SK-N-SH (cell line): Measurements from ENCODE around the gene DNAH6.

Experiments
- EZH2phosphoT487 ChIP-seq: fragments of 200-600 bp; sonication (generic); IDR thresholded peaks from 2 replicates; pipeline ENCODE4 v1.6.1; 2017; ENCODE audit warnings: low read depth, mixed run types, mild to moderate bottlenecking, antibody characterized with exemption, moderate library complexity, borderline replicate concordance
- GABPA ChIP-seq: IDR thresholded peaks from 2 replicates; pipeline ENCODE4 v1.4.0; 2012; ENCODE audit warnings: low read depth, mild to moderate bottlenecking
- JUND ChIP-seq: IDR thresholded peaks from 2 replicates; pipeline ENCODE4 v1.4.0; 2012
- MEF2A ChIP-seq: IDR thresholded peaks from 2 replicates; pipeline ENCODE4 v1.4.0; 2012; ENCODE audit warnings: low read depth, borderline replicate concordance
- POLR2AphosphoS5 ChIP-seq: IDR thresholded peaks from 2 replicates; pipeline ENCODE4 v1.6.1; 2012; ENCODE audit warnings: low read depth, low read length
- SMC3 ChIP-seq: IDR thresholded peaks from 2 replicates; pipeline ENCODE4 v1.6.1; 2012; ENCODE audit warnings: low read depth, low read length, improper control_type of control experiment
- TF ChIP-seq, protein P1 (sequence below): fragments of 200-600 bp; sonication (generic); IDR thresholded peaks from 2 replicates; pipeline ENCODE4 v1.6.1; 2017; ENCODE audit warnings: antibody characterized with exemption, mild to moderate bottlenecking, moderate library complexity
- TF ChIP-seq, protein P2 (sequence below): IDR thresholded peaks from 2 replicates; pipeline ENCODE4 v1.6.1; 2012; ENCODE audit warnings: mild to moderate bottlenecking, low read depth, low read length, moderate library complexity
- TF ChIP-seq, protein P3 (sequence below): IDR thresholded peaks from 2 replicates; pipeline ENCODE4 v1.4.0; 2012; ENCODE audit warnings: low read depth, borderline replicate concordance

DNA sequence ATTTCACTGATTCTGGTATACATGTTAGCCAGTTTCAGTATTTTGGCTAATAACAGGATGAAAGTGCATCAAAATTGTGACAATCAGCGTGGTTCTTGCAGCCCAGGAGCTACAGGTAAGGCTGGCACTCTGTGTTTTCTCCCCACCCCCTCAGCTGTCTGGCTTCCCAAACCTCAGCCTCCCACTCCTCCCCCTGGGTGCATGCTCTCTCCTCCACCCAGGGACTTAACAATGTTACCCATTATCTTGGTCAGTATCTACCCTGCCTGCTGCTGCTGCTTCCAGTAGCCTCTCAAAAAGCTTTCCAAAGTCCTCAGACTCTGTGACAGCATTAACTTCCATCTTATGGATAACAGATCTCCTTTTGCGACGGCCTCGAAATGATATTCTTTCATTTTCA, 323.6 kb downstream of the DNAH6 start:
- TF ChIP-seq, protein P1, sequence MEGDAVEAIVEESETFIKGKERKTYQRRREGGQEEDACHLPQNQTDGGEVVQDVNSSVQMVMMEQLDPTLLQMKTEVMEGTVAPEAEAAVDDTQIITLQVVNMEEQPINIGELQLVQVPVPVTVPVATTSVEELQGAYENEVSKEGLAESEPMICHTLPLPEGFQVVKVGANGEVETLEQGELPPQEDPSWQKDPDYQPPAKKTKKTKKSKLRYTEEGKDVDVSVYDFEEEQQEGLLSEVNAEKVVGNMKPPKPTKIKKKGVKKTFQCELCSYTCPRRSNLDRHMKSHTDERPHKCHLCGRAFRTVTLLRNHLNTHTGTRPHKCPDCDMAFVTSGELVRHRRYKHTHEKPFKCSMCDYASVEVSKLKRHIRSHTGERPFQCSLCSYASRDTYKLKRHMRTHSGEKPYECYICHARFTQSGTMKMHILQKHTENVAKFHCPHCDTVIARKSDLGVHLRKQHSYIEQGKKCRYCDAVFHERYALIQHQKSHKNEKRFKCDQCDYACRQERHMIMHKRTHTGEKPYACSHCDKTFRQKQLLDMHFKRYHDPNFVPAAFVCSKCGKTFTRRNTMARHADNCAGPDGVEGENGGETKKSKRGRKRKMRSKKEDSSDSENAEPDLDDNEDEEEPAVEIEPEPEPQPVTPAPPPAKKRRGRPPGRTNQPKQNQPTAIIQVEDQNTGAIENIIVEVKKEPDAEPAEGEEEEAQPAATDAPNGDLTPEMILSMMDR = no peak
- TF ChIP-seq SMC3 (no peak), GABPA (no peak), MEF2A (no peak), POLR2AphosphoS5 (no peak), EZH2phosphoT487 (no peak), JUND (no peak)
- TF ChIP-seq, protein P2, sequence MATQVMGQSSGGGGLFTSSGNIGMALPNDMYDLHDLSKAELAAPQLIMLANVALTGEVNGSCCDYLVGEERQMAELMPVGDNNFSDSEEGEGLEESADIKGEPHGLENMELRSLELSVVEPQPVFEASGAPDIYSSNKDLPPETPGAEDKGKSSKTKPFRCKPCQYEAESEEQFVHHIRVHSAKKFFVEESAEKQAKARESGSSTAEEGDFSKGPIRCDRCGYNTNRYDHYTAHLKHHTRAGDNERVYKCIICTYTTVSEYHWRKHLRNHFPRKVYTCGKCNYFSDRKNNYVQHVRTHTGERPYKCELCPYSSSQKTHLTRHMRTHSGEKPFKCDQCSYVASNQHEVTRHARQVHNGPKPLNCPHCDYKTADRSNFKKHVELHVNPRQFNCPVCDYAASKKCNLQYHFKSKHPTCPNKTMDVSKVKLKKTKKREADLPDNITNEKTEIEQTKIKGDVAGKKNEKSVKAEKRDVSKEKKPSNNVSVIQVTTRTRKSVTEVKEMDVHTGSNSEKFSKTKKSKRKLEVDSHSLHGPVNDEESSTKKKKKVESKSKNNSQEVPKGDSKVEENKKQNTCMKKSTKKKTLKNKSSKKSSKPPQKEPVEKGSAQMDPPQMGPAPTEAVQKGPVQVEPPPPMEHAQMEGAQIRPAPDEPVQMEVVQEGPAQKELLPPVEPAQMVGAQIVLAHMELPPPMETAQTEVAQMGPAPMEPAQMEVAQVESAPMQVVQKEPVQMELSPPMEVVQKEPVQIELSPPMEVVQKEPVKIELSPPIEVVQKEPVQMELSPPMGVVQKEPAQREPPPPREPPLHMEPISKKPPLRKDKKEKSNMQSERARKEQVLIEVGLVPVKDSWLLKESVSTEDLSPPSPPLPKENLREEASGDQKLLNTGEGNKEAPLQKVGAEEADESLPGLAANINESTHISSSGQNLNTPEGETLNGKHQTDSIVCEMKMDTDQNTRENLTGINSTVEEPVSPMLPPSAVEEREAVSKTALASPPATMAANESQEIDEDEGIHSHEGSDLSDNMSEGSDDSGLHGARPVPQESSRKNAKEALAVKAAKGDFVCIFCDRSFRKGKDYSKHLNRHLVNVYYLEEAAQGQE = no peak
- TF ChIP-seq, protein P3, sequence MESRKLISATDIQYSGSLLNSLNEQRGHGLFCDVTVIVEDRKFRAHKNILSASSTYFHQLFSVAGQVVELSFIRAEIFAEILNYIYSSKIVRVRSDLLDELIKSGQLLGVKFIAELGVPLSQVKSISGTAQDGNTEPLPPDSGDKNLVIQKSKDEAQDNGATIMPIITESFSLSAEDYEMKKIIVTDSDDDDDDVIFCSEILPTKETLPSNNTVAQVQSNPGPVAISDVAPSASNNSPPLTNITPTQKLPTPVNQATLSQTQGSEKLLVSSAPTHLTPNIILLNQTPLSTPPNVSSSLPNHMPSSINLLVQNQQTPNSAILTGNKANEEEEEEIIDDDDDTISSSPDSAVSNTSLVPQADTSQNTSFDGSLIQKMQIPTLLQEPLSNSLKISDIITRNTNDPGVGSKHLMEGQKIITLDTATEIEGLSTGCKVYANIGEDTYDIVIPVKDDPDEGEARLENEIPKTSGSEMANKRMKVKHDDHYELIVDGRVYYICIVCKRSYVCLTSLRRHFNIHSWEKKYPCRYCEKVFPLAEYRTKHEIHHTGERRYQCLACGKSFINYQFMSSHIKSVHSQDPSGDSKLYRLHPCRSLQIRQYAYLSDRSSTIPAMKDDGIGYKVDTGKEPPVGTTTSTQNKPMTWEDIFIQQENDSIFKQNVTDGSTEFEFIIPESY = no peak
